Endodermal cell (in vitro differentiated cells): ENCODE results near the gene COG5. TPM values are rescaled to one million over a fixed set of nuclear protein-coding genes. Genes with fewer than 3 reads are reported as not detected.

ENCODE experiments used
- DNase-seq: peaks from one replicate; pipeline ENCODE4 v3.0.0-alpha.2; 2017
- H3K27ac ChIP-seq: 2 replicates; pipeline ENCODE4 v1.5.1; 2013; ENCODE audit warnings: mild to moderate bottlenecking, low read depth, low read length, moderate library complexity
- H3K27me3 ChIP-seq: 2 replicates; pipeline ENCODE4 v1.6.1; 2013; ENCODE audit warnings: mild to moderate bottlenecking, low read length, moderate library complexity; ENCODE audit not compliant: insufficient read depth, control insufficient read depth, poor library complexity, severe bottlenecking
- H3K36me3 ChIP-seq: 2 replicates; pipeline ENCODE4 v1.7.0; 2013; ENCODE audit warnings: mild to moderate bottlenecking, low read length, moderate library complexity; ENCODE audit not compliant: control insufficient read depth, insufficient read depth
- H3K4me1 ChIP-seq: one replicate; pipeline ENCODE4 v1.7.0; 2013; ENCODE audit warnings: low read length; ENCODE audit not compliant: control insufficient read depth, insufficient read depth
- H3K4me3 ChIP-seq: 2 replicates; pipeline ENCODE4 v1.5.1; 2013; ENCODE audit warnings: mild to moderate bottlenecking, low read length, moderate library complexity
- H3K9ac ChIP-seq: 2 replicates; pipeline ENCODE4 v1.6.1; 2013; ENCODE audit warnings: mild to moderate bottlenecking, low read length, moderate library complexity; ENCODE audit not compliant: poor library complexity, severe bottlenecking; ENCODE audit errors: extremely low read depth
- H3K9me3 ChIP-seq: 2 replicates; pipeline ENCODE4 v1.6.1; 2013; ENCODE audit warnings: mild to moderate bottlenecking, low read length, moderate library complexity; ENCODE audit not compliant: control insufficient read depth
- H3K27ac Mint-ChIP-seq: 2 replicates; pipeline ENCODE4 v1.8.0; 2020; ENCODE audit warnings: mixed read lengths
- H3K27me3 Mint-ChIP-seq: 2 replicates; pipeline ENCODE4 v1.8.0; 2021; ENCODE audit warnings: mild to moderate bottlenecking, mixed read lengths; ENCODE audit not compliant: insufficient read depth
- H3K36me3 Mint-ChIP-seq: 2 replicates; pipeline ENCODE4 v1.8.0; 2020; ENCODE audit warnings: low read depth, mixed read lengths
- H3K4me1 Mint-ChIP-seq: 2 replicates; pipeline ENCODE4 v1.8.0; 2020; ENCODE audit warnings: mixed read lengths
- H3K4me3 Mint-ChIP-seq: 2 replicates; pipeline ENCODE4 v1.8.0; 2020; ENCODE audit warnings: mild to moderate bottlenecking, moderate library complexity, mixed read lengths
- H3K9me3 Mint-ChIP-seq: 2 replicates; pipeline ENCODE4 v1.8.0; 2020; ENCODE audit warnings: mild to moderate bottlenecking, mixed read lengths
- CTCF ChIP-seq: fragments of 200-600 bp; sonication (generic); conservative IDR thresholded peaks from 2 replicates; pipeline ENCODE4 v1.5.0; 2021; ENCODE audit warnings: antibody characterized with exemption, mild to moderate bottlenecking
- WGBS, 2 experiments: methylation state at CpG; one replicate each; pipeline versions ENCODE4 v1.1.5 to v1.1.7; 2013; ENCODE audit warnings: missing lambda C conversion rate in 2 of 2, mixed read lengths in 1 of 2; ENCODE audit not compliant: insufficient coverage in 1 of 2, insufficient read length in 1 of 2; 5-methylcytosine and 5-hydroxymethylcytosine counted together
- total RNA-seq, 2 donors: library from RNA; stranded (reverse); fragmentation: NEBNext Ultra II Directional in 1 of 2; extraction: Animal tissue kit (Norgen Biotek cat#: 25700) in 1 of 2; gene quantifications; 2 replicates in 1 of 2; 3 replicates in 1 of 2; pipeline ENCODE4 v1.2.1, GENCODE V29; 2021

COG5 gene
- total RNA-seq, 2 donors from 2014 or later, result 25.5 to 34.7 TPM

DNA sequence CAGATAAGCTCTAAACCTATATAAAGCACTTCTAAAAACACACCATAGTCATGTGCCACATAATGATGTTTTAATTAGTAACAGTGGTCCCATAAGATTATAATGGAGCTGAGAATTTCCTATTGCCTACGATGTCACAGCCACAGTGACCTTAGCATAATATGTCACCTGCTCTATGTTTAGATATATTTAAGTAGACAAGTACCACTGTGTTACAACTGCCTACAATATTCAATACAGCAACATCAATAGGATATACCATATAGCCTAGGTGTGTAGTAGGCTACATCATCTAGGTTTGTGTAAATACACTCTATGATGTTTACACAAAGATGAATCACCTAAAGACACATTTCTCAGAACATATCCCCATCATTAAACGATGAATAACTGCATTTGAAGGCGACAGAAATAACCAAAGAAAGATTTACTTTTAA, 69.4 kb downstream of the COG5 start:
- H3K27ac Mint-ChIP-seq, result no peak overlapping the region

DNA sequence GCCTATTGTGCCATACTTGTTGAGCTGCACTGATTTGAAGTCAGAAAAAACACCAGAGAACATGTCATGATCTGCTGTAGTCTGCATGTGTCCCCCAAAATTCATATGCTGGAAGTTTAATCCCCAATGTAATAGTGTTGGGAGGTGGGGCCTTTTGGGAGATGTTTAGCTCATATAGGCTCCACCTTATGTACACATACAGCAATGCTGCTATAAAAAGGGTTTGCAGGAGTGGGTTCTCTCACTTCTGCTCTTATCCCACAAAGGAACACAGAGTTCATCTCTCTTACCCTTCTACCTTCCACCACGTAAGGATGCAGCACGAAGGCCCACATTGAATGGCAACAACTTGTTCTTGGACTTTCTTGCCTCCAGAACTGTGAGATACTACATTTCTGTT, 70.8 kb downstream of the COG5 start:
- TF ChIP-seq CTCF, result no peak
- 92% methylated on average over 2 of the region's 2 CpGs; no CpG with 5 or more reads in 1 of the 2 experiments for WGBS, 2 experiments
- H3K4me3 ChIP-seq, result no peak overlapping the region
- Mint-ChIP-seq H3K27me3 (no peaks in the 10 kb centered on the region), H3K4me1 (no peaks in the 10 kb centered on the region), H3K27ac (no peak overlapping the region), H3K9me3 (peaks cover 8% of the 10 kb centered on the region), H3K4me3 (no peak overlapping the region), H3K36me3 (no peaks in the 10 kb centered on the region)
- no peaks in the 10 kb centered on the region for H3K9me3 ChIP-seq
- H3K27me3 ChIP-seq, result no peaks in the 10 kb centered on the region
- no peak overlapping the region for H3K27ac ChIP-seq
- H3K36me3 ChIP-seq, result no peaks in the 10 kb centered on the region
- H3K9ac ChIP-seq, result no peak overlapping the region
- no peak for DNase-seq
- H3K4me1 ChIP-seq, result no peaks in the 10 kb centered on the region

More for the DNA sequence above, 69.4 kb downstream of the COG5 start:
- H3K9me3 Mint-ChIP-seq, result peaks cover 8% of the 10 kb centered on the region
- Histone ChIP-seq H3K9ac (no peak overlapping the region), H3K4me1 (no peaks in the 10 kb centered on the region), H3K4me3 (no peak overlapping the region), H3K9me3 (no peaks in the 10 kb centered on the region), H3K27me3 (no peaks in the 10 kb centered on the region), H3K27ac (no peak overlapping the region), H3K36me3 (no peaks in the 10 kb centered on the region)
- H3K4me3 Mint-ChIP-seq, result no peak overlapping the region
- DNase-seq, result no peak
- H3K36me3 Mint-ChIP-seq, result no peaks in the 10 kb centered on the region
- no peaks in the 10 kb centered on the region for H3K4me1 Mint-ChIP-seq
- 100% methylated on average over 1 of the region's 3 CpGs; no CpG with 5 or more reads in 1 of the 2 experiments for WGBS, 2 experiments
- no peaks in the 10 kb centered on the region for H3K27me3 Mint-ChIP-seq
- TF ChIP-seq CTCF, result no peak

DNA sequence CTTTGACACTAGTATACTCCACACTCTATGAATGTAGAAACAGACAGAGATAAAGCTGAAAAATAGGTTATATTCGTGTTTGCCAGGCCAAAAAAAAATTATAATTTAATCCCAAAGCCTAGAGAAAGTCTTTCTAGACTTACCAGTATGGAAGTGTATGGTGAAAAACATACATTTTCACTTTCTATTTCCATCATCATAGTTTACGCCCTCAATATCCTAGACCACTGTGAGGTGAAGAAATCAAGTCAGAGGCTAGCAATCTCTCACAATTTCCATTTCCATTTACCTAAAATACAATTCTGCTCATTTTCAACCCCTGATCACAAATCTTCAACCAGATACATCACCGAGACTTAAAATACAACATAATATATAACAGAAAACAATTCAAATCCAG, 77.7 kb downstream of the COG5 start:
- no peaks in the 10 kb centered on the region for H3K9me3 ChIP-seq
- Mint-ChIP-seq H3K4me1 (no peaks in the 10 kb centered on the region), H3K27ac (no peak overlapping the region), H3K36me3 (no peaks in the 10 kb centered on the region), H3K4me3 (no peak overlapping the region), H3K9me3 (no peaks in the 10 kb centered on the region), H3K27me3 (no peaks in the 10 kb centered on the region)
- no peaks in the 10 kb centered on the region for H3K4me1 ChIP-seq
- no peak overlapping the region for H3K27ac ChIP-seq
- WGBS, 2 experiments, result 75 to 89% methylated on average over 1 to 3 of the region's 3 CpGs
- DNase-seq, result no peak
- no peak overlapping the region for H3K4me3 ChIP-seq
- no peaks in the 10 kb centered on the region for H3K36me3 ChIP-seq
- no peak for TF ChIP-seq CTCF
- H3K27me3 ChIP-seq, result no peaks in the 10 kb centered on the region
- no peak overlapping the region for H3K9ac ChIP-seq
